Spinal cord (tissue), 10 donors: ENCODE measurements around the gene RREB1. TPM values are rescaled to one million over a fixed set of nuclear protein-coding genes. Genes with fewer than 3 reads are reported as not detected.
A peak's percentile ranks its signal among the peaks of the same experiment; 100 is the strongest.

Experiments
- DNase-seq, 6 donors: peaks; one replicate each; pipeline versions ENCODE4 v3.0.0 to v3.0.0-alpha.2; 2013 to 2015; ENCODE audit warnings: low spot score in 6 of 6, low read depth in 4 of 6
- H3K27ac ChIP-seq: one replicate; pipeline ENCODE4 v1.5.1; 2013; ENCODE audit warnings: low read depth, low read length, control low read depth
- H3K27me3 ChIP-seq: one replicate; pipeline ENCODE4 v1.6.1; 2013; ENCODE audit warnings: low read length; ENCODE audit not compliant: control insufficient read depth, insufficient read depth
- H3K36me3 ChIP-seq: one replicate; pipeline ENCODE4 v1.6.1; 2013; ENCODE audit warnings: low read length; ENCODE audit not compliant: control insufficient read depth, insufficient read depth
- H3K4me1 ChIP-seq: one replicate; pipeline ENCODE4 v1.6.1; 2013; ENCODE audit warnings: low read length; ENCODE audit not compliant: control insufficient read depth, insufficient read depth
- H3K4me3 ChIP-seq: one replicate; pipeline ENCODE4 v1.5.1; 2013; ENCODE audit warnings: low read depth, low read length, control low read depth
- H3K9me3 ChIP-seq: one replicate; pipeline ENCODE4 v1.6.1; 2013; ENCODE audit warnings: low read length; ENCODE audit not compliant: control insufficient read depth, insufficient read depth
- WGBS: methylation state at CpG from one replicate; pipeline ENCODE4 v1.1.5; 2013; ENCODE audit warnings: missing lambda C conversion rate; ENCODE audit not compliant: insufficient coverage; 5-methylcytosine and 5-hydroxymethylcytosine counted together
- polyA plus RNA-seq, 2 donors: library from polyadenylated mRNA; unstranded; fragments of 120-200 nt; gene quantifications; one replicate each; pipeline ENCODE4 v1.2.1, GENCODE V29; 2013; ENCODE audit not compliant: insufficient read length in 2 of 2
- total RNA-seq, 2 donors: library from RNA; depleted of rRNA in 1 of 2; stranded (reverse); fragments of 120-200 nt in 1 of 2; fragments of >200 nt in 1 of 2; gene quantifications; one replicate each; pipeline versions ENCODE4 v1.2.3 to v1.2.4, GENCODE V29; 2013 to 2014
- donor health status: healthy.

The RREB1 gene
- total and polyA plus RNA-seq, 4 donors, result 7.2 to 16.4 (median 10.3) TPM

GRCh38 chr6:7214468-7214867 is 106.7 kb downstream of the RREB1 start:
- H3K9me3 ChIP-seq, result no peaks in the 10 kb centered on the region
- H3K27ac ChIP-seq, result no peak overlapping the region
- H3K27me3 ChIP-seq, result no peaks in the 10 kb centered on the region
- peaks cover 12% of the 10 kb centered on the region for H3K4me1 ChIP-seq
- H3K4me3 ChIP-seq, result no peak overlapping the region
- peak in 1 of 6 donors; percentile 71 for DNase-seq
- 80% methylated on average over 1 of the region's 5 CpGs for WGBS
- peaks cover 14% of the 10 kb centered on the region for H3K36me3 ChIP-seq

DNA sequence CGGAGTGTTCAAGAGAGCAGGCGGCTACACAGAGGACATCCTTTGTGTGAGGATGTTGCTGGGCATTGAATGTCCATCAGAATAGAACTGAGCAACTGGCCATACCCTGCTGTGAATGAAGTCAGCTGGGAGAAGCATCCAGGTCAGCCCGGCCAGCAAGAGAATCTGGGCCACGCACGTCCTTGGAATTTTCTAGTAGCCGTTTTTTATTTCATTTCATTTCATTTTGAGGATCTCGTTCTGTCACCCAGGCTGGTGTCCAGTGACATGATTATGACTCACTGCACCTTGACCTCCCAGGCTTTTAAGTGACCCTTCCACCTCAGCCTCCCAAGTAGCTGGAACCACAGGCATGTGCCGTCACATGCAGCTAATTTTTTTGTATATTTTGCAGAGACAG is 107.4 kb downstream of the RREB1 start:
- H3K27ac ChIP-seq, result no peak overlapping the region
- H3K4me3 ChIP-seq, result no peak overlapping the region
- peaks cover 14% of the 10 kb centered on the region for H3K36me3 ChIP-seq
- H3K9me3 ChIP-seq, result no peaks in the 10 kb centered on the region
- H3K4me1 ChIP-seq, result peaks cover 17% of the 10 kb centered on the region
- DNase-seq, result no peak
- H3K27me3 ChIP-seq, result no peaks in the 10 kb centered on the region
- 76% methylated on average over 7 of the region's 8 CpGs for WGBS

- H3K4me3 ChIP-seq, result no peak overlapping the region
- H3K36me3 ChIP-seq, result peaks cover 14% of the 10 kb centered on the region
- H3K4me1 ChIP-seq, result peaks cover 17% of the 10 kb centered on the region
- H3K9me3 ChIP-seq, result no peaks in the 10 kb centered on the region
- no peak overlapping the region for H3K27ac ChIP-seq
- no peak for DNase-seq
- 89% methylated on average over 9 of the region's 10 CpGs for WGBS
- H3K27me3 ChIP-seq, result no peaks in the 10 kb centered on the region
These were observed 108.1 kb downstream of the RREB1 start for GRCh38 chr6:7215798-7216231.

DNA sequence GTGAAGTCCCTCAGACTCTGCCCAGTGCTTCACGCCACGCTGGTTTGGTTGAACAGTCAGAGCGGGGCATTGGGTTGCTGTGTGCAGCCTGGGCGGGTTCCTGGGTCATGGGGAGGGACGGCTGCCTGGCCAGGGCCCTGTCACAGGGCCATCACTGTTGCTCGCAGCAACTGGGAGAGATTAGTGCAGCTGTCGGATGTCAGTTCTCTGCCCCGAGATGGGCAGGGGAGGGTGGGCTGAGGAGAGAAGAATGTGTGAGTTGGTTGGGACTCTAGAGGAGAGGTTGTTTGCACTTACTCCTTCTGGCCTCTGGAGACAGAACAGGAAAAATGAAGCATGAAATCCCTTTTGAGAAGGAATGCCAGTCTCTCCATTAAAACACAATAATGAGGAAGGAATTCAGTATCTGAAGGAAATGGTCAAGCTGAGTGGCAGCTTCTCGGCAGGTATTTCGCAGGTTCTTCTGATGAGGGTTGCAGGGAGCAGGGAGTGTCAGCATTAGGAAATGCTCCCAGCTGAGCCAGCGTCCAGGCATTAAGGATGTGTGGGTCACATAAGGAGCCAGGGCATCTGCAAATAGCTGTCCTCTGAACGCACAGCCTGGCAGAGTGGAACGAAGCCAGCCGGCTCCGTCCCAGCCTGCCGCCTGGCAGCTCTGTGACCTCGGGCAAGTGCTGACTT is 109.3 kb downstream of the RREB1 start:
- Histone ChIP-seq H3K36me3 (peaks cover 14% of the 10 kb centered on the region), H3K4me3 (no peak overlapping the region), H3K27me3 (no peaks in the 10 kb centered on the region), H3K4me1 (peaks cover 17% of the 10 kb centered on the region), H3K9me3 (no peaks in the 10 kb centered on the region), H3K27ac (no peak overlapping the region)
- WGBS, result 56% methylated on average over 11 of the region's 17 CpGs
- DNase-seq, result no peak

DNA sequence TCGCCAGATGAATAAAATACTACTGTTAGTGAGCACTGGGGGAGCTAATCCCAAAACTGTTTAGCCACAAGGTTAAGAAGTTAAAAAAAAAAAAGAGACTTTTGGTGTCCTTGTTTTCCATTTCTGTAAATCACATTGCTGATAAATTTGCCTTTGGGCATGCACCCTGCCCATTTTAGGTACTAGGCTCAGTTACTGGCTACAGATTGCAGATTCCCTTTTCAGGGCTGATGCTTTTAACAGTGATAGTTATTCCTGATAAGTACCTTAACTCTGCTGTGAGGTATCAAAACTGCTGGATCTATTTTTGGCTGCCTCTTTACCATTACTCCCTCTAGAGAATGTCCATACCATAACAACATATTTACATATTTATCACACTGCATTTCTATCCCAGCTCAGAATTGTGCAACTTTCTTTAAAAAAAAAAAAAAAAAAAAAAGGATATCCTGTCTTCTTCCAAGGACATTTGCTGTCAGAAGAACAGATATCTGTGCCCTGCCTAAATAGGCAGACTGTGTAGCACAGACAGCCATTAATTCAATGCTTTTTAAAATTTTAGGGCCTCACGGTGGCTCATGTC is 110.7 kb downstream of the RREB1 start:
- H3K27ac ChIP-seq, result no peak overlapping the region
- no CpG with 5 or more reads among the region's 2 CpGs for WGBS
- H3K4me1 ChIP-seq, result peaks cover 17% of the 10 kb centered on the region
- DNase-seq, result no peak
- H3K4me3 ChIP-seq, result no peak overlapping the region
- no peaks in the 10 kb centered on the region for H3K9me3 ChIP-seq
- peaks cover 14% of the 10 kb centered on the region for H3K36me3 ChIP-seq
- H3K27me3 ChIP-seq, result no peaks in the 10 kb centered on the region

DNA sequence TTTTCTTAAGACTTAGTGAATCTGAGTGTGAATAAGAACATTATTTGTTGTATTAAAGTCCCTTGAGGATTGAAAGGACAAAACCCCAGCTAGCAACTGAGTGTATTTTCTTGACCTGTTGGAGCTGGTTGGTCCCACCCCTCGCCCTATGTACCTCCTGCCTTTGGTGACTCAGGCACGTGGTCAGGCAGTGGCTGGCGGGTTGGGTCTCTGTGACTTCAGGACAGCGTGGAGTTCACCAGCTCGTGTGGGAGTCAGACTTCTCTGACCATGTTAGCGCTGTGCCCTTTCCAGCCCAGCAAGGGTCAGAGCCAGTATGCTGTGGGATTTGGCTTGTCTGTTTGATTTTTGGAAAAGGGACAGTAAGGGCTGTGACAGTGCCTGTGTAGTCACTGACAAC is 111.5 kb downstream of the RREB1 start:
- 90% methylated on average over 6 of the region's 6 CpGs for WGBS
- Histone ChIP-seq H3K27ac (no peak overlapping the region), H3K4me3 (no peak overlapping the region), H3K9me3 (no peaks in the 10 kb centered on the region), H3K36me3 (peaks cover 12% of the 10 kb centered on the region), H3K4me1 (peaks cover 17% of the 10 kb centered on the region), H3K27me3 (no peaks in the 10 kb centered on the region)
- DNase-seq, result no peak

DNA sequence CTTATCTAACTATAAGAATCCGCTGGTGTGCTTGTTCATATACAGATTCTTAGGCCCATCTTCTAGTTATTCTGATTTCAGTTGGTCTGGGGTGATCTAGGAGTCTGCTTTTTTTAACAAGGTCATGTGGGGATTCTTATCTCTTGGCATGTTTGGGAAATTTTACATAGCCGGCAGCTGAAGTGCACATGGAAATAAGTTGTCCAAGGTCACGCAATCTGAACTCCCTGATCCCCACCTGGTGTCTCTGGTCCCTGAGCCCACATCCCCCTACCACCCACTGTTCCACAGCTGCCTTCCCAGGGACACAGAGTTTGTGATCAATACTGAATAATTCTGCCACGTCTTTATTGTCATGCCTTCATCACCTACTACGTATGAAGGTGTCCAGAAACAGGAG is 114.4 kb downstream of the RREB1 start:
- no peak for DNase-seq
- H3K4me3 ChIP-seq, result no peak overlapping the region
- H3K9me3 ChIP-seq, result no peaks in the 10 kb centered on the region
- no peaks in the 10 kb centered on the region for H3K27me3 ChIP-seq
- WGBS, result 86% methylated on average over 1 of the region's 5 CpGs
- H3K27ac ChIP-seq, result no peak overlapping the region
- H3K4me1 ChIP-seq, result peaks cover 10% of the 10 kb centered on the region
- H3K36me3 ChIP-seq, result peaks cover 6% of the 10 kb centered on the region

GRCh38 chr6:7224731-7225130 is 117.0 kb downstream of the RREB1 start:
- H3K27me3 ChIP-seq, result no peaks in the 10 kb centered on the region
- no peak for DNase-seq
- no peak overlapping the region for H3K27ac ChIP-seq
- no peaks in the 10 kb centered on the region for H3K9me3 ChIP-seq
- 82% methylated on average over 7 of the region's 9 CpGs for WGBS
- H3K4me1 ChIP-seq, result peaks cover 2% of the 10 kb centered on the region
- peaks cover 18% of the 10 kb centered on the region for H3K36me3 ChIP-seq
- H3K4me3 ChIP-seq, result no peak overlapping the region

GRCh38 chr6:7228662-7229375 is 121.1 kb downstream of the RREB1 start:
- H3K9me3 ChIP-seq, result no peaks in the 10 kb centered on the region
- no peaks in the 10 kb centered on the region for H3K4me1 ChIP-seq
- peaks cover 42% of the 10 kb centered on the region for H3K36me3 ChIP-seq
- H3K4me3 ChIP-seq, result no peak overlapping the region
- no peaks in the 10 kb centered on the region for H3K27me3 ChIP-seq
- no peak for DNase-seq
- 96% methylated on average over 19 of the region's 21 CpGs for WGBS
- H3K27ac ChIP-seq, result no peak overlapping the region
